ENCODE results near the gene FAM89A. TPM values are rescaled to one million over a fixed set of nuclear protein-coding genes. Genes with fewer than 3 reads are reported as not detected.

The FAM89A gene
- total RNA-seq, 1 experiment from 2014 or later = 1.5 TPM

GRCh38 chr1:231072502-231073094, 32.5 kb upstream of the FAM89A start:
- H4K20me1 ChIP-seq (ENCODE audit: control insufficient read depth, insufficient read depth, insufficient read length) = no peaks in the 10 kb centered on the region
- no peak overlapping the region for H2AK5ac ChIP-seq (ENCODE audit: insufficient read length, low read length)
- H3K56ac ChIP-seq (ENCODE audit: insufficient read length, low read depth, low read length) = no peak overlapping the region
- H3K4me1 Mint-ChIP-seq = peaks cover 7 to 14% of the 10 kb centered on the region in 2 experiments
- H3K4me3 Mint-ChIP-seq = no peak overlapping the region
- no peak overlapping the region for H3K4me2 ChIP-seq (ENCODE audit: insufficient read depth, insufficient read length, low read length)
- no peak overlapping the region for H3K9ac ChIP-seq (ENCODE audit: extremely low read depth, insufficient read length, low read length)
- H3K79me1 ChIP-seq (ENCODE audit: insufficient read depth, low read depth, low read length, poor library complexity, severe bottlenecking) = no peaks in the 10 kb centered on the region
- no peak overlapping the region for H3K27ac ChIP-seq (ENCODE audit: insufficient read length, low read depth, low read length)
- no CpG with 5 or more reads among the region's 3 CpGs for WGBS (ENCODE audit: extremely low coverage, insufficient read length, low lambda C conversion rate)
- H3K18ac ChIP-seq (ENCODE audit: insufficient read length, low read depth, low read length) = no peak overlapping the region
- no peak overlapping the region for H2BK5ac ChIP-seq (ENCODE audit: insufficient read length, low read length)
- no peak overlapping the region for H3T11ph ChIP-seq (ENCODE audit: low read length)
- no peaks in the 10 kb centered on the region for H3K27me3 ChIP-seq (ENCODE audit: insufficient read depth, low read length)
- no peaks in the 10 kb centered on the region; a peak in 1 of 5 replicates for H3K9me3 Mint-ChIP-seq
- TF ChIP-seq CTCF (conservative IDR thresholded peaks at IDR 0.05) = no peak
- H2BK120ac ChIP-seq (ENCODE audit: low read depth, low read length, poor library complexity, severe bottlenecking) = no peak overlapping the region
- H3K27me3 Mint-ChIP-seq (ENCODE audit: low read depth) = peaks cover 89% of the 10 kb centered on the region
- no peak overlapping the region for H2BK15ac ChIP-seq (ENCODE audit: low read depth, low read length)
- H3K4ac ChIP-seq (ENCODE audit: low read depth, low read length) = no peak overlapping the region
- no peak overlapping the region for H3K14ac ChIP-seq (ENCODE audit: insufficient read depth, low read length)
- no peaks in the 10 kb centered on the region for H3K79me2 ChIP-seq (ENCODE audit: insufficient read depth, low read length)
- H3K9me3 ChIP-seq (ENCODE audit: control insufficient read depth, low read depth, low read length) = no peaks in the 10 kb centered on the region
- no peak overlapping the region for H2BK12ac ChIP-seq (ENCODE audit: insufficient read length, low read depth, low read length)
- H3K27ac Mint-ChIP-seq = no peak overlapping the region
- H3K4me1 ChIP-seq (ENCODE audit: insufficient read depth, low read length) = no peaks in the 10 kb centered on the region
- no peaks in the 10 kb centered on the region for H3K23me2 ChIP-seq (ENCODE audit: insufficient read length, low read depth, low read length, poor library complexity, severe bottlenecking)
- no peak overlapping the region for H4K91ac ChIP-seq (ENCODE audit: insufficient read length, low read depth, low read length)
- H3K36me3 Mint-ChIP-seq (ENCODE audit: insufficient read depth in 1 of 3, low read depth in 3 of 3) = no peaks in the 10 kb centered on the region
- no peak overlapping the region for H2BK20ac ChIP-seq (ENCODE audit: low read depth, low read length, poor library complexity, severe bottlenecking)
- no peak overlapping the region for H3K23ac ChIP-seq (ENCODE audit: insufficient read length, low read depth, low read length)
- H2AFZ ChIP-seq (ENCODE audit: low read length) = no peak overlapping the region
- H4K5ac ChIP-seq (ENCODE audit: insufficient read length, low read depth, low read length) = no peak overlapping the region
- H4K8ac ChIP-seq (replicated peaks; ENCODE audit: insufficient read length, low read depth, low read length) = no peak overlapping the region
- no peak for DNase-seq
